Glomerular visceral epithelial cell (primary cell): ENCODE measurements around the gene FLNB.
A peak's percentile ranks its signal among the peaks of the same experiment; 100 is the strongest.

Experiments
- DNase-seq: peaks from one replicate; pipeline ENCODE4 v3.0.0-alpha.2; 2016; ENCODE audit errors: extremely low spot score

Gene FLNB

DNA sequence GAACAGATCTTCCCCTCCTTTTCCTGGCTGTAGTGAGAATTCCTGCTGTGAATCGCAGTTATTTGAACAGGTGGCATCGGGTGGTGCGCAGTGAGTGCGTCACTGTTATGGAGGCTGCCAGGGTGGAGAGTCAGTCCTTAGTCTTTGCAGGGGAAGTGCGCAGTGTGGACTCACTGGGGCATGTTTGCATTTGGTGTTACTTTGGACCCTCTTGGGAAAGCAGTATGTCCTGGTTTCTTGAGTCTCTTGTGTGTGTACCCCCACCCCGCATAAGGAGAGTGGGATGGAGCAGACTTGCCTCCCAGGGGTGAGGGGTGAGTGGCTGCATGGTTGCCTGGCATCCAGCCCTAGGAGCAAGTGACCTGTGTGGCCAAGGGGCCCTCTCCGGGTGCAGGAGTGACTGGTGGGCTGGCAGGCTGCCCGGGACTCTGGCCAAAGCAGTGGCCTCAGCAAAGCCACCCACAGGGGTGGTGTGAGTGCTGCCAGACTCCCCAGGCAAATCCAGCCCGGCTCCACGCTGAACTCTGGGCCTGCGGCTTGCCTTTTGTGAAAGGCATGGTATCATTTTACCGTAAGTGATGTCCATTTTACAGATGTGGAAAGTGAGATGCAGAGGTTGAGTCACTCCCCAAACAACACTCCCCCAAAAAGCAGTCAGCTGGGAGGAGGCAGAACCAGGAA is 156.1 kb downstream of the FLNB start:
- peak; percentile 87 for DNase-seq

GRCh38 chr3:58164906-58165821 is 156.9 kb downstream of the FLNB start:
- no peak for DNase-seq

- DNase-seq, result peak; percentile 46
Measured at GRCh38 chr3:58167431-58168351, 159.5 kb downstream of the FLNB start.

DNA sequence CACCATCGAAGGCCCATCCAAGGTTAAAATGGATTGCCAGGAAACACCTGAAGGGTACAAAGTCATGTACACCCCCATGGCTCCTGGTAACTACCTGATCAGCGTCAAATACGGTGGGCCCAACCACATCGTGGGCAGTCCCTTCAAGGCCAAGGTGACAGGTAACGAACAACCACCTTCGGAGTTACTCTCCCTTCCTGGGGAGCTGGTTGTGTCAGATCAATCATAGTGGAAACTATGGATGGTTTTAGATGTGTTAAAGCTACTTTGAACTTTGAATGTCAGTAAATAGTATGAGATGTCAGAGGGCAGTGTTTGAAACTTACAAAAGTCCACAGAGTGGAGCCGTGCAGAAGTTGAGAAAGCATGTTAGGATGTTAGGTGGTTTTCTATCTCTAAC is 160.3 kb downstream of the FLNB start:
- DNase-seq, result no peak

DNA sequence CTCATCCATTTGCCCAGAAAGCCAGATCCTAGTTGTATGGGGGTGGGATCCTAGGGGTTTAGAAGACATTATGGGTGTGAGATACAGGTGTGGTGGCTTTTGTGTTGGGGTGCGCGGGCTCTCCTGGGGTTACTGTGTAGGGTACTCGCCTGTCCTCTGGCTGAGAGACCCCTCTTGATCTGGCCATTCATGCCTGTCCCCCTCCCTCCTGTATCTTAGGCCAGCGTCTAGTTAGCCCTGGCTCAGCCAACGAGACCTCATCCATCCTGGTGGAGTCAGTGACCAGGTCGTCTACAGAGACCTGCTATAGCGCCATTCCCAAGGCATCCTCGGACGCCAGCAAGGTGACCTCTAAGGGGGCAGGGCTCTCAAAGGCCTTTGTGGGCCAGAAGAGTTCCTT is 161.1 kb downstream of the FLNB start:
- DNase-seq, result no peak

DNA sequence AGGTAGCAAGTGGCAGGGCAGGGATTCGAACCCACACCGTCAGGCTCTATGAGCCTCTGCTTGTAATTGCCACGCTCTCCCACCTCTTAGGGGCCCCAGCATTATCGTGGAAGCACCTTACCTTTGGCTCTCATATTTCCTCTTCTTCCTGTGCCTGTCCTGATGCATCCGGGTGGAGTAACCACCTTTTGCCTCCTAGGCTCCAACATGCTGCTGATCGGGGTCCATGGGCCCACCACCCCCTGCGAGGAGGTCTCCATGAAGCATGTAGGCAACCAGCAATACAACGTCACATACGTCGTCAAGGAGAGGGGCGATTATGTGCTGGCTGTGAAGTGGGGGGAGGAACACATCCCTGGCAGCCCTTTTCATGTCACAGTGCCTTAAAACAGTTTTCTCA is 162.2 kb downstream of the FLNB start:
- DNase-seq, result no peak

- no peak for DNase-seq
Measured at GRCh38 chr3:58171126-58171525, 162.9 kb downstream of the FLNB start.

GRCh38 chr3:58173029-58173668 is 164.9 kb downstream of the FLNB start:
- no peak for DNase-seq

- peak; percentile 40 for DNase-seq
Measured at GRCh38 chr3:58173669-58174398, 165.6 kb downstream of the FLNB start.

DNA sequence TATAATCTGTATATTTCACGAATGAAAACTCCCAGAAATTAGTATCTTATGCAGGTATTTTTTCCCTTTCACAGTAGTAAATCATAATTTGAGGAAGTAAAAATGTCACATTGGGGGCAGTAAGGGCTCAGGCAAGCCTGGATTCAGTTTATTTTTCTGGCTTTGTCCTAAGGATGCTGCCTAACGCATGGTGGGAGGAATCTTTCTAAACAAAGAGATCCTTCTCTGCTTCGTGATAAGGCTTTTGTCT is 166.9 kb downstream of the FLNB start:
- DNase-seq, result no peak

DNA sequence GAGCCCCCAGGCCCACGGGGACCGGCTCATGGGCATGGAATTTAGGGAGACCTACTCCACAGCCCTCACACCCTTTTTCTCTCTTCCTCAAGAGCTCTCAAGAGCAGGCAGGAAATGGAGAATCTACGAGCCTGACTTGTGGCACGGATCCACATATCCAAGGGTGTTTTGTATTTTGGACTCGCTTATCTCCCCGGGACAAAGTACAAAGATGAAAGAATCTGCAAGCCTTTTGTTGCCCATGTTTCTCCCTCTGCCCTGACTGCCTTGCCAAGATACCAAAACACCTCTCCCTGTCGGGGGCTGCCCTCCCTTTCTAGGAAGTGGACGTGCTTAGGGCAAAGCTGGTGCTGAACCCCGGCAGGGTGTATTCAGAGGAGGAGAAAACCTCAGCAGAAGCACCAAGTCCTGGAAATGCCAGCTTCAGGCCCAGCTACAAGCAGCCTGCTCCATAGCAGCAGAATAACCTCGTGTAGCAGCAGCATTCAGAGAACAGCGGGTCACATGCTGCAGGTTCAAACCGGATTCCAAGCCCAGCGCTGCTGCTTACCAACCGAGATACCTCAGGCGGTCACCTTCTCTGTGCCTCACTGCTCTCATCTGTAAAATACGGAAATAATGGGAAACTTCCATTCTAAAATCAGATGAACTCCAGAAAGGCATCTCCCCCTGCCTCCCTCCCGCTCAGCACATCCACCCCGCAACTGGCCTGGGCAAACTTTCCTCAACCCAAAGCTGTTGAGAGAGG is 167.4 kb downstream of the FLNB start:
- no peak for DNase-seq

GRCh38 chr3:58176185-58176530 is 167.9 kb downstream of the FLNB start:
- DNase-seq, result no peak

GRCh38 chr3:58176827-58177489 is 168.7 kb downstream of the FLNB start:
- peak; percentile 38 for DNase-seq

DNA sequence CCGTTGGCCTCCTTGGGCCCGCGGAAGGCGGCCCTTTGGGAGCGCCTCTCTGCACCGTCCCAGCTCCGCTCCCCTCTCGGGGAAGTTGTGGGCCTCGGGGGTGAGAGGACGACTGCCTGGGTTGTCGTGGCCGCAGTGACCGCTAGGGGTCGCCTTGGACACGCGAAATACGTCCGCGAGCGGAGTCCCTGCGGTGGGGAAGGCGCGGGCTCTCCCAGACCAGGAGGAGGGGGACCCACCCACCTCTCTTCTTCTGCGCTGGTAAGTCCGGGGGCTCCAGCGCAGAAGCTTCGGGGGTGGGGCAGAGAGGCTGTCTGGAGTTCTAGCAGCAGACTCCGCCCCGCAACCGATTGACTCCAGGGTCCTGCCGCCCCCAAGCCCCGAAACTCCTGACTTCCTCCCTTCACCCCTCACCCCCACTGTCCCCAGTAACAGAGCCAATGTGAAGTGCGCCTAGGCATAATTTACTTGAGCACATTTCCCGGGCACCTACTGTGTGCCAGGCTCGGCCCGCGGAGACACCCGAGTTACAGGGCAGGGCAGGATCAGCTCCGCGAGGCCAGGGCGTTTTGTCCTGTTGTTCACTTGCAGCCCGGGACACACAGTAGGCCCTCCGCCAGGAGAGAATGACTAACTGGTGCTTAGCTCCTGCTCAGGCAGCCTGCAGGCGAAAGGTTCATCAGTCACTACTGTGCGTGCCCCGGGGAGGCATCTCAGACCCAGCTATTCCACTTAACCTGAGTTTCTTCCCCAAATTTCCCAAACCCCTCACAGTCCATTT is 169.7 kb downstream of the FLNB start:
- peak; percentile 82 for DNase-seq

GRCh38 chr3:58178528-58179234 is 170.5 kb downstream of the FLNB start:
- no peak for DNase-seq

DNA sequence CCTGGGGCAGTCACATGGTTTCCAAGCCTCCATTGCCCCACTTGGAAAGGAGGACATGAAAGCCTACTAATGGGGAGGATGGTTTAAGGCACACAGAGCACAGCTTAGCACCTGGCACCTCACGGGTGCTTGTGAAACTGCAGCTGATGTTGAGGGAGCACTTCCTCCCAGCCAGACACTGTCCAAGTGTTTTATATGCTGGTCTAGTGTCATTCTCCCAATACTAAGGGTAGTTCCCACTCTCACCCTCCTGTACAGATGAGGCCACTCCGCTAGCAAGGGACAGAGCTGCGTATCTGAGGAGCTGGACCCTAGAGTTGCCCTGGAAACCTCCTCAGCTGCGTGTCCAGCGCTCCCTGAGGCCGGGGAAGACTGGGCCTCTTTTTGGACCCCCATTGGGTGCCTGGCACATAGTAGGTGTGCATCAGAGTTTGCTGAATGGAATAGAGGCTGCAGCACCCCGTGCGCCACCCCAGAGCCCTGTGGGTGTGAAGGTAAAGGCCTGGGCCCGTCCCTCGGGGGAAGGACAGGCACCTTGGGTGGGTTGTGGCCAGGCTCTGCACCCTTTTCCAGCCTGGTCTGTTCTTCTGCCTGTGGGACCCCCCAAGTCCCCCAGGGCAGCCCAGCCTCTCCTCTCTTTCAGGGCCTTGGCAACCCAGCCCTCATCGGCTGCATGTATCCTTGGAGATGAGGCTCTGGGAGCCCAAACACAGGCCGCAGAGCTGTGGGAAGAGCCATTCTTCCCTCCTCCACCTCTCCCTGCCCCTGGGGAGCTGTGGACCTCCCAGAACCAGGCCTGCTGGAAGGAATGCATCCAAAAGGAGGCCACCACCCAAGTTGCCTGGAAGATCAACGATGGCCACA is 171.2 kb downstream of the FLNB start:
- no peak for DNase-seq

DNA sequence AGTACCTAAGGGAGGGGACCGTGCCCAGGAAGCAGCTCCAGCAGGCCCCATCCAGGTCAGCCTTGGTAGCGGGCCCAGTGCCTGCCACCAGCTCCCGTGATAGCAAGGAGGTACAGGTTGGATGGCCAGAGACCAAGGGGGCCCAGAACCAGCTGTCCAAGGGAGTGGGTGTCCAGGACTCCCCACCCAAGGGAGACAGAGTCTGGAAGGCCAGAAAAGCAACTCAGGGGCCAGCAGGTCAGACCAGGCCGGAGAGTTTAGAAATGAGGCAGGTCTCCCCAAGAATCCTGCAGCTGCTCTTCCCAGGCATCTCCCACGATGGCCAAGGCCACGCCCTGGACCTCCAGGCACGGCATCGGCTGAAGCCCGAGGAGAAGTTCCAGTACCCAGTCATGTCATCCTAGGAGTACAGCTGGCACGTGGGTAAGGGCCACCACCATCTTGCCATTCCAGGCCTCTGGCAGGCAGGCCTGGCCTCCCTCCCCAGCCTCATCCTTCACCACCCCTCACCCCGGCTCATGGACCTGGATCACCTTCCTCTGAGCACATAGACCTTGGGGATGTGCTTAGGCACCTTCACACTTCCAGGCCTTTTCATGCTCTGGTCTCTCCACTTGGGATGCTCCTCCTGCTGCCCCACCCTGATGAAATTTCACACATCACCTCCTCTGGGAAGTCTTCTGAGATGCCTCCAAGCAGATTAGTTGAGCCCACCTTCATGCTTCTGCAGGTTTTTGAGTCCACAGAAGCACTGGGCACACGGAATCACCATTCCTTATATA is 172.1 kb downstream of the FLNB start:
- DNase-seq, result no peak
